ENCODE data around the gene TIMP4.

TIMP4 gene

DNA sequence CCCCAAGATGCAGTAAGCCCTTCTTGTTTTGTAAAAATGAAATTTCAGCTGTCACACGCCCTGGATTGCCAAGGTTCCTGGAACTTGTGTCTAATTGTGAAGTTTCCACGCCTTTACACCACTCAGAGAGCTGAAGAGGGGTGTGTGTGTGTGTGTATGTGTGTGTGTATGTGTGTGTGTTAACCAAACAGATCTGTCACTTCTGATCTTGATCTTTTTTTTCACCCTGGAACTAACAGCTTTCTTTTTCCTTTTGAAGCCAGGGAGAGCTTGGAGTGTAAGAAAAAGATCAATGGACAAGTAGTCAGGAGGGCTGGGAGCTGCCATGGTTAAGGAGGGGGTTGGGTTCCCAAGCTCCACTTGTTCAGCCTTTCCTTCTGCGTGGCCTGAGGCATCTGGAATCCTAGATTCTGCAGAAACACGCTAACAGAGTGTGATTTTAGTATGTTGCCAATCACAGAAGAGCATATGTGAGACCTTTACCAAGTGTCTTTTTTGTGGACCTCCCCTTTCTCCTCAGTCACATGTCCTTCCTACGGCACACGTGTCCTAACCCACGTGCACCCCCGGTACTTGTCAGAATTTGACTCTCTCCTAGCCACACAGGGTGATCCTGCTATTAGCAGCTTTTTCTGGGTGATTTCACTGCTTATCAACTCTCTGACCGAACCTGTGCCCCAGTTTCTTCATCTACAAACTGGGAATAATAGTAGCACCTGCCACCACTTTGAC lies 11.5 kb downstream of the TIMP4 start:
- DNase-seq (ENCODE audit: low spot score) = no peak

DNA sequence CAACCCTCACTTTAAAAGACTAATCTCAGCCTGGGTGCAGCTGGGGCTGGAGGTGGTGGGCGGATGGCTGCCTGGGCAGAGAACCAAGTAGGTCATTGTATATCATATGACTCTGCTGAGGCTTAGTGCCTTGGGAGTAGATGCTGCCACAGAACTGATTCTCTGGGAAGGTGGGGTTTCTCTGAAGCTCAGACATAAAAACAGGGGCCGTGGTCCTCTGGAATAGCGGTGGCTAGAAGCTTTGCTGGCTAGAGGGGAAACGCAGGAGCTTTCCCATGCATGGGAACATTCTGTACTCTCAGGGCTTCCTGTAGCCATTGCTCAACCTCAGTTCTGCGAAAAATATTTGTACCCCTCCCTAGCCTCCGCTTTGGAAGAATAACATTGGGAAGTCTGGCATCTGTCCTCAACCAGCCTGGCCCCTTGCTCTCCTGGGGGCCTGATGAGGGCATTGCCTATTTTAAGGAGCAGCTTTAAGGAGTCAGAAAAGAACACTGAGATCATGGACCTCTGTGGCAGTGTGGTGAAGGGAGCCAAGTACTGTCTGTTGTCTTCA lies 14.7 kb downstream of the TIMP4 start:
- DNase-seq (ENCODE audit: low spot score) = peak; percentile 58

DNA sequence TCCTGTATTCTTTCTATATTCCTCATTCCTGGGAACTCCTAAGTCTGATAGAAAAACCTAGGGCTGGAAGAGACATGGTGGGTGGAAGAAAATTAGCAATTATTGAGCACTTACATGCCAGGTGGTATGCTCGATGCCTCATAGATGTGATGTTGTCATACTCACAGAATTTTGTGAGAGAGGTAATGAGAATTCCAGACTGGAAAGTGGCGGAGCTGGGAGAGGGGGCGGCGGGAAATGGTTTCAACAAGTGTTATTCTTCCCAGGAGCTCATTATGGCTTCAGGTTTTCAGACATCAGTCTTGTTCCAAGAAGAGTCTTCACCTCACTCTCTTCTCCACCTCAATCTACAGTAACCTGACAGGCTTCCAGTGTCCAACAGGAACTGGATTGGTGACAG lies 16.2 kb downstream of the TIMP4 start:
- no peak for DNase-seq (ENCODE audit: low spot score)

DNA sequence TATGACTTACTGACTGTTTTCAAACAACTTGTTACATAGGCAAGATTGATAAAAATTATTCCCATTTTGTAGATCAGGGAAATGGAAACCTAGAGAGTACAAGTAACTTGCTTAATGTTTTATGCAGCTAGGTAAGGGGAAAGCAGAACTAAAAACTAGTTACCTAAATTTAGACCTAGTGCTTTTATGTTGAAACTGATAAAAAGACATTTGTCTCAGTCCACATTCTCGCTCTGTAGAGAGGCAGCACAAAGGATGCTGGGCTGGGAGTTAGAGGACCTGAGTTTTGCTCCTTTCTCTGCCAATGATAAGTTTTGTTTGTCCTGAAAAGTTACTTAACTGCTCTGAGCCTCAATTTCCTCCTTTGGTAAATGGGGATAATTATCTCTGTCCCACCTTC lies 17.4 kb downstream of the TIMP4 start:
- no peak for DNase-seq (ENCODE audit: low spot score)

DNA sequence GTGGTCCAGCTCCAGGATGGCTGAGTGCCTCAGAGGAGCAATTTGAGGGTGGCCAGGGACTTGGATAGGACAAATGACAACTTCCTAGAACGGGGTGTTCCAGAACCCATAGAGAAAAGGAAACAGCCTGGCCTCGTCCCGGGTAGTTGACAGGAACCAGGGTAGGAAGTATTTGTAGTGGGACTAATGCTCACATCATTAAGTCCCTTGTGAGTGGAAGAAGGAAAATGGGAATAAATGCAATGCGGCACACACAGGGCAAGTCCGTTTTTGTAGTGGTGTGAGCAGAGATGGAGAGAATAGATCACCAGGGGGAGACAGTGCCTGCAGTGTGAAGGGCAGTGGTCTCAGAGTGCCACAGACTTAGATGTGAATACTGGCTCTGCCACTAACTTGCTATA lies 19.6 kb downstream of the TIMP4 start:
- peak; percentile 4 for DNase-seq (ENCODE audit: low spot score)

DNA sequence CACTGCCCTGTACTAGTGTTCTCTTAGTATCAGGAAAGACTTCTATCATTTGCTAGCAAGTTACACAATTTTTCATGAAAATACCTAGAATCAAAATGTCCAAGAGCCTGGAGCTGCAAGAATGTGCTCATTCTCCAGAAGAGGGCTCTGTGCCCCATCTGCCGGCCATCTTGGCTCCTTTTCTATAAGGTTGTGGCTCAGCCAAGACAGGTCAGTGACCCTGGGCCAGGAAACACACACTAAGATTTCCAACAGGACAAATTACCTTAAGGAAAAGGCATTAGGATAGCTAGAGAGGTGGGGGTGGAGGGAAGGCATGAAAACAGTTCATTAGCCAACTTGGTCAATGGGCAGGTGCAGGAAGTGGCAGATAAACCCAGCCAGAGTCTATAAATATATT lies 20.7 kb downstream of the TIMP4 start:
- no peak for DNase-seq (ENCODE audit: low spot score)

DNA sequence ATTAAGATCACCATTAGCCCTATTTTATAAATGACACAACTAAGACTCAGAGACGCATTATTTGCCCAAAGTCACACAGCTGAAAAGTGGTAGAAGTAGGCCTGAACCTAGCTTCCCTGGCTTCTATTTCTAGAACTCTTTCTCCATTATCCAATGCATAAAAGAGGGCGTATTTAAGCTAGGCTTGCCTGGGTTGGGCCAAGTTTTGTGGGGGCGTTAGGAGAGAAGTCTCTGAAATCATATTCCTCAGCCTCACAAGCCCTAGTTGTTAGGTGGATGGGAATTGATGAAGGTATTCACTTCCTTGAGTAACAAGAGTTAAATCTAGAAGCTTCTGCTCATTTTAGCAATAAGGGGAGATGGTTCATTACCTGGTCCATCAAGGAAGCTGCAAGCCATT lies 22.3 kb downstream of the TIMP4 start:
- no peak for DNase-seq (ENCODE audit: low spot score)

DNA sequence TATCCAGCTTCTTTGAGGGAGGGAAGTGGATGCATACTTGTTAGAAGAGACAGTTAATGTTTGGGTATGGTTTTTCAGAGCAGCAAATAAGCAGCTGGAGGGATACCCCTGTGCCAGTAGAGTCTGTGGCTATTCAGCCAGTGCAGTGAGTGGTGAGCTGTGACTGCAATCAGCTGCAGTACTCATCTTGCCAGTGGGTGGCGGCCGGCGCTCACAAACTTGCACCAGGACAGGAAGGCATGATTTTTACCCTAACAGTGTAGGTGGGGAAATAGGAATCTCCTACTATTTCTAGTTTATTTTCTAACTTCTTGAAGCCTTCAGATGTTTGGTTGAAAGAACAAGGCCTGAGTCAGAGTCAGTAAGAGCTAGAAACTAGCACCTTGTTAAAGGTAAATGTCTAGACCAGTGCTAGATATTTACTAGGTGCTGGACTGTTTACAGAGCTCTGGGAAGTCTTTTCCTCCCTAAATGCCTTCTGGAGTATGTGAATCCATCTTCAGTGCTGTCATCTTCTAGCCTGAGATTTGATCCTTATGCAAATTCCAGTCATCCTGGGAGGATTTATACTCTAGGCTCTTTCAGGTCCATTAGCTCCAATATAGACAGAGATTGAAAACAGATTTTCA lies 23.6 kb downstream of the TIMP4 start:
- peak; percentile 28 for DNase-seq (ENCODE audit: low spot score)

DNA sequence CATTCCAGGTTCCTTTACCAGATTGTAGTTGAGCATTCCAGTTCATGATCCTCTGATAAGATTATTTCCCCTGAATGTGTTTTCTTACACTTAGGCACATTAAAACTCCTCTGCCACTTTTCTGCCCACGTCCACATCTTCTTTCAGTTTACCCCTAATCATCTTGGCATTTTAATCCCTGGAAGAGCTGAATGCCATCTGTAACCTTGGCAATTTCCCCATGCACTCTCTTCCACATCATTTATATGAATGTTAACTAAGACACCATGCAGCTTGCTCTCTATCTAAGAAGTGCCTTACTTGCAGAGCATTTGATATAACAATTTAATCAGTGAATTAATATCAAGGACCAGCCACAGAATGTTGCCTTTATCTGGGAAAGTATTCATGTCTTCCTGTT lies 25.8 kb downstream of the TIMP4 start:
- DNase-seq (ENCODE audit: low spot score) = no peak

DNA sequence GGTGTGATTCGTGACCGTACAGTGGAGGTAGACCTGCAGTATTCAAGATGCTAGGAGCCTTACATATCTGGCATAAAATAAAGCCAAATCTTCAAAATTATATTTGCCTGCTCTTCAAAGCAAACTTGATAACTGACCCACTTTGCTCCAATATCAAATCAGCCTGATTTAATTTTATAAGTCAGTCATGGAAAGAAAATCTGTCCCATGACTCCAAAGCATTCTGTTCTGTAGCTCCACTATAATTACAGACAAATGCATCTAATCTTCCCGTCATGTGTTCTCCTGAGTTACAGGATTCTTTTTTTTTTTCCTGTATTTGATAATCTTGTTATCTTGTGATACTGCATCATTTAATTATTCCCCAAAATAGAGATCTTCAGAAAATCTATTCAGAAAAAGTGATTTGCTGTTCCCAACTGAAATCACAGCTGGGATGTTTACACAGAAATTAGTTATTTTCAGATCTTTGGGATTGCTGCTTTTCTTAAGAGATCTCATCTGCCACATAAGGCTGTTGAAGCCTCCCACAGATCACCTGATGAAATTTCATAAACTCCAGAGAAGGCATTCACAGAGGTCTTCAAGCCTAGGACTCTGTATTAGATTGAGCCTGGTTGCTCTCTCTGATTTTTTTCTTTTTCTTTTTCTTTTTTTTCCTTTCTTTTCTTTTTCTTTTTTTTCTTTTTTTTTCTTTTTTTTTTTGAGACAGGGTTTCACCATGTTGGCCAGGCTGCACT lies 27.2 kb downstream of the TIMP4 start:
- DNase-seq (ENCODE audit: low spot score) = no peak

DNA sequence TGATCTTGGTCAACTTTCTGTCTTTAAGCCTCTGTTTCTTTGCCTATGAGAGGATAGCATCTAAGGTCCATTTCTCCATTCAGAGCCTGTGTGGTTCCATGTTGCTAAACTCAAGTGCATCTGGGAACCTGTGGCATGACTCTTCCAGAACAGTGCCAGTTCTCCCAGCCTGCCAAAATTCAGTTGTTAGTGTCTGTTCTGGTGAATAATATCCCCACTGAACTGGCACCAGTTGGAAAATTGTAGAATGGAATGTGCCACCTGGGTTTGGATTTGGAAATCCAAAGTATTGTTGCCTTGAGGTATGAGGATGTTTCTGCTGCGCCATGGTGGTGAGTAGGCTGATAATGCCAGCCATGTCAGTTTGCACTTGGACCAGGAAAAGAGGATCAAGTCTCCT lies 31.3 kb downstream of the TIMP4 start:
- DNase-seq (ENCODE audit: low spot score) = no peak

DNA sequence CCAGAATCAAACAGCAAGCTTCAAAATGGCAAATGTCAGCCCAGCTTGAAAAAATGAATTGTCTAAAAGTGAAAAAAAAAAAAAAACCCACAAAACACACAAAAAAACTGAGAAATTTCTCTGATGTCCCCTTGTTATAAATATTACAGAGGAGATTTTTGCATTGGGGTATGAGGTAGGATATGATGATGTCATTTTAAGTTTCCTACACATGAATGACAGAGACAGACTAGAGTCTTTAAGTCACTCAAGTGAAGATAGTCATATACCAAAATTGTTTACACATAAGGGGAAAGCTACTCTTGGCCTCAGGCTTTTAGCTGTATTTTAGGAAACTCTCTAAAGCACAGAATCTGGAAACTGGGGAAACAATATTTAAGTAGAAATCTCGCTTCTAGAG lies 32.9 kb downstream of the TIMP4 start:
- no peak for DNase-seq (ENCODE audit: low spot score)

DNA sequence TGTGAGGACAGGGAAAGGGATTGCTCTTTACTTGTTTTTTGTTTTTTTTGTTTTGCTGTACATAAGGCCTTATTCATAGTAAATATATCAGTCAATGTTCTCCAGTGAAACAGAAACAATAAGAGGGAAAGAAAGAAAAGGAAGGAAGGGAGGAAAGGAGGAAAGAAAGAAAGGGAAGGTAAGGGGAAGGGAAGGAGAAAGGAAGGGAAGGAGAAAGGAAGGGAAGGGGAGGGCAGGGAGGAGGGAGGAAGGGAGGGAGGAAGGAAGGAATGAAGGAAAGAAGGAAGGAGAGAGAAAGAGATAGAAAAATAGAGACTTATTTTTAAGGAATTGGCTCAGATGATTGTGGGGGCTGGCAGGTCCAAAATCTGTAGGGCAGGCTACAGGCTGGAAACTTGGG lies 37.2 kb downstream of the TIMP4 start:
- DNase-seq (ENCODE audit: low spot score) = no peak

DNA sequence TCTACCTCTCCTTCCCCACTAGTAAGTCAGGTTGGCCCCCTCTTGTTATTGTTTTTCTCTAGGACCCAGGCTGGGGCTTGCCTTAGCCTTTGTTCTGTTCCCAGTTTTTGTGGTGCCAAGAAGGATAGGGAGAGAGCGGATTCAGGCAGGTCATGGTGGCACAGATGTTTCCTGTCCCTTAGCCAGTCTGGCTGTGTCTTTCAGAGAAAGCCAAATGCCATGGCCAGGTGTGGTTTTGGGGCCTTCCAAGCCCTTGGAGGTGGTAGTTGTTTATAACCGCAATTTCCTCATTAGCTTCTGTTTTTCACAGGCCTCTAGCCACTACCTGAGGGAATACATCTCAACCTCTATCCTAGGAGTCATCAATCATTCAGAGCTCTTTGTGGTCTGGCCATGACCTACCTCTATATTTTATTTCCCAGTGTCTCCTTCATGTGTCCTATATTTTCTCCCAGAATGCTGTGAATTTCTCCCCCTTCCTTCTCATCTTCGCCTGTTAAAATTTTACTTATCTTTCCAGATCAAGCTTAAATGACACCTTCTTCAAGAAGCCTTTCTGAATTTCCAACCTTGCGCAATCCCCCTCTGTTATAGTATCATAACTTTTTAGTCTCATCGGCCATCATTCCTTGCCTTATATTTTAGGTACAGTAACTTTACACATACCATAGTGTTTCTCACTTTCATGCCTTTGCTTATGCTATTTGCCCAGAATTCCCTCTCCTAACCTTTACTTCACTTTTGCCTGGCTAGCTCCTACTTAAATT lies 38.2 kb downstream of the TIMP4 start:
- no peak for DNase-seq (ENCODE audit: low spot score)

DNA sequence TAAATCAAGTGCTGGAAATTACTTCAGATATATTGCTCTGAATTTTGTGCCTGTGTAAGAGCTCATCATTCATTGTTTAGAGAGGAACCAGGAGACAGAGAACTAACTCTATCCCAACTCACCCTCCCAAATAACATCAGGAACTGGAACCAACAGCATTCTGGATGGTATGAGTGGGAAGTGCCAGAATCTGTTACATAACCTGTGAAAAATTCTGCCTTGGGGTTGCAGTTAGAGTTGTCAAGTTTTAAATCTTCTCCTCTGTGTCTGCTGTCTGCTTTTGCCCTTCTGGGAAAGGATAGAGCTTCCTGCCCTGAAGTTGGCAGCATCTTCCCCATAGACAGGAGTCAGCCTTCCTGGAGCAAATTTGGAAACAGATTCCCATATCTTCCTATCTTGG lies 41.2 kb downstream of the TIMP4 start:
- no peak for DNase-seq (ENCODE audit: low spot score)

DNA sequence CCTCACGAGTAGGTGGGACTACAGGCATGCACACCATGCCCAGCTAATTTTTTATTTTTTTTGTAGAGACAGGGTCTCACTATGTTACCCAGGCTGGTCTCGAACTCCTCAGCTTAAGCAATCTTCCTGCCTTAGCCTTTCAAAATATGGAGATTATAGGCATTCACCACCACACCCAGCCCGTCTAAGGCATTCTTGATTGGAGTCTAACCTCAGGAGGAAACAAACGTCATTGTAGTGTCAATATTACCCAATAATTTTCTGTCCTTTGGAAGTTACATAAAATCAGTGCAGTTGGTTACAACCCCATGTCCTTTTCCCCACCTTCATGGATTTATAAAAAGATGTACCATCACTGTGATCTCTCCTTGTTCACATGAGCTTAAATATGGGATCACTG lies 41.8 kb downstream of the TIMP4 start:
- no peak for DNase-seq (ENCODE audit: low spot score)

DNA sequence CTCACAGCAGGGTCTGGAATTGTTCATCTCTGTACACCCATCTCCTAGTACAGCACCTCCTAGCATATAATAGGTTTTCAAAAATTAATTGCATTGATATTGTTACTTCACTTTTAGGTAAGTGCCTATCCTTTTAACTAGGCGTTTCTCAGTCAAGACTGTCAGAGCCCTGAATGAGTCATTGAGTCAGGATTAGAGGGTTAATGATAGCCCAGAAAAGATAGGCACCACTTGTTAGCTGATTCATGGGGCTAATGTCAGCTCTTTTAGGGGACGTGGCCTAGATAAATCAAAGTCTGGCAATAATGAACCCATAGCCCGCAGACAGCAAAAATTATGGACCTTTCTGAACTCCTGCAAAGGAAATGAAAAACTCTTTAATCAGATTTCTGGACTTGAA lies 42.9 kb downstream of the TIMP4 start:
- no peak for DNase-seq (ENCODE audit: low spot score)

DNA sequence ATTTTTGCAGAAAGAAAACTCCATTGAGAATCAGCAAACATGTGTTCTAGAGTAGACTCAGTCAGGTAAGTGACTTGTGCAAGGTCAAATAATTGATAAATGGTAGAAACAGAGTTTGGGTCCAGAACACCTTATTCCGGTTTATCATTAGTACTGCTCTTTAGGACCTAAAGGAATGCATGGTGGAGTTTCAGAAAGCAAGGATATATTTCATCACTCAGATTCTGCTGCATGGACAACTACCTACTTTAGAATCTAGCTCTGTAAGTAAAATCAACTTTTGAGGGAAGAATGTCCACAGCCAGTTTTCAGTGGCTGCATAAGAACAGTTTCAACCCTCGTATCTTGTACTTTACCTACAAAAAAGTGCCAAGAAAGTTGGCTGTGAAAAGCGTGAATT lies 43.6 kb downstream of the TIMP4 start:
- DNase-seq (ENCODE audit: low spot score) = no peak

DNA sequence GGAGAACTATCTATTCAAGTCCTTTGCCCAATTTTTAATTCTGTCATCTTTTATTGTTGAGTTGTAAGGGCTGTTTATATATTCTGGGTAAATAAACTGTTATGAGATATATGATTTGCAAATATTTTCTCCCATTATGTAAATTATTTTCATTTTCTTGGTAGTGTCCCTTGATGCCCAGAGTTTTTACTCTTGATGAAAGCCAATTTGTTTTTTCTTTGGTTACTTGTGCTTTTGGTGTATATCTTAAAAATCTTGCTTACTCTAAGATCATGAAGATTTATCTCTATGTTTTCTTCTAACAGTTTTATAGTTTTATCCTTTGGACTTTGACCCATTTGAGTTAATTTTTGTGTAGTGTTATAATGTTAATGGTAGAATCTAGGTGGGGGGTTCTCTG lies 44.5 kb downstream of the TIMP4 start:
- DNase-seq (ENCODE audit: low spot score) = no peak

DNA sequence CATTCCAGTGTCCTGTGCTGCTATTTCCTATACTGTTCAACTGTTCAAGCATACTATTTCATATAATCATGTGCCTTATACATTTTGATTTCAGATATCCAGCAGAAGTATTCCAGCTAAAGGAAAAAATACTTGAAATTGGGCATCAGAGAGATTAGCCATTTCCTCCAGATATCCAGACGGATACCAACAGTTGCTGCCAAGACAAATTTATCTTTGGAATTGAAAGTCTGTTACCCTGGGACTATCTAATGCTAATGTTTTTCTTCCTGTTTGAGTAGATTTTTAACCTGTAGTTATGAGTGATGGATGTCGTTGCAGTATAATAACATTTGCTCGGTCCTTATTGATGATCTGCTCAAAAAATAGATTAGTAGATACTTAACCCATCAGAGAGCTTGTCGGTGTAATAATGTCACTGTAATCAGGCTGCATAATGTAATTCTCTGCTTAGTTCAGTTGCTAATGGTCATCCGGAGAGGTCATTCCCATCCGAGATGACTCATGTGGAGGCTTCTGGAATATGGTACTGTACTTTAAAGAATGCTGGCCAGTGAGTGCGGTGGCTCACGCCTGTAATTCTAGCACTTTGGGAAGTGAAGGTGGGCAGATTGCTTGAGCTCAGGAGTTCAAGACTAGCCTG lies 51.5 kb downstream of the TIMP4 start:
- DNase-seq (ENCODE audit: low spot score) = no peak
